A673 (cell line): ENCODE measurements around the gene EEF1A2. TPM values are rescaled to one million over a fixed set of nuclear protein-coding genes. Genes with fewer than 3 reads are reported as not detected.

Experiments used
- BruUV-seq: library from RNA; stranded (reverse); fragments of 400-500 nt; replicated peaks from 2 replicates; lab custom pipeline; 2021; lab: Mats Ljungman, UMichigan
- CTCF ChIA-PET: fragments of 300-600 bp; sonication (Branson Sonifier 250); formaldehyde crosslinking; loops from one replicate; lab custom pipeline; 2022; ENCODE audit warnings: antibody characterized with exemption; lab: Charles Lee
- POLR2A ChIA-PET: fragments of 300-600 bp; sonication (Branson Sonifier 250); formaldehyde crosslinking; loops from one replicate; lab custom pipeline; 2022; ENCODE audit warnings: antibody characterized with exemption; ENCODE audit not compliant: low non-redundant PET; lab: Charles Lee
- DNase-seq: peaks from one replicate; pipeline ENCODE4 v3.0.0-alpha.2; 2015; ENCODE audit warnings: low spot score
- H3K27ac ChIP-seq: fragments of 200-600 bp; sonication (generic); 2 replicates; pipeline ENCODE4 v1.5.1; 2016; ENCODE audit warnings: mixed run types, low read depth, mild to moderate bottlenecking, mixed read lengths, antibody characterized with exemption, low read length; ENCODE audit not compliant: poor library complexity, severe bottlenecking
- H3K27me3 ChIP-seq: fragments of 200-600 bp; sonication (generic); replicated peaks from 2 replicates; pipeline ENCODE4 v1.6.1; 2017; ENCODE audit warnings: mixed run types, low read depth, mild to moderate bottlenecking, mixed read lengths, antibody characterized with exemption, low read length; ENCODE audit not compliant: insufficient read depth, poor library complexity
- H3K36me3 ChIP-seq: fragments of 200-600 bp; sonication (generic); 2 replicates; pipeline ENCODE4 v1.6.1; 2016; ENCODE audit warnings: mixed run types, mild to moderate bottlenecking, mixed read lengths, antibody characterized with exemption, low read length; ENCODE audit not compliant: insufficient read depth, poor library complexity, severe bottlenecking
- H3K4me1 ChIP-seq: fragments of 200-600 bp; sonication (generic); 2 replicates; pipeline ENCODE4 v1.6.1; 2017; ENCODE audit warnings: mixed run types, mild to moderate bottlenecking, mixed read lengths, antibody characterized with exemption, low read length; ENCODE audit not compliant: insufficient read depth, poor library complexity, severe bottlenecking
- H3K4me3 ChIP-seq: fragments of 200-600 bp; sonication (generic); 2 replicates; pipeline ENCODE4 v1.5.1; 2016; ENCODE audit warnings: low read depth, mixed run types, mild to moderate bottlenecking, mixed read lengths, low read length; ENCODE audit not compliant: poor library complexity, severe bottlenecking
- H3K9me3 ChIP-seq: fragments of 200-600 bp; sonication (generic); 2 replicates; pipeline ENCODE4 v1.6.1; 2016; ENCODE audit warnings: mixed run types, low read depth, mild to moderate bottlenecking, mixed read lengths, antibody characterized with exemption, low read length; ENCODE audit not compliant: poor library complexity, severe bottlenecking
- EZH2 ChIP-seq: fragments of 200-600 bp; sonication (generic); IDR thresholded peaks from 2 replicates; pipeline ENCODE4 v1.6.1; 2017; ENCODE audit warnings: borderline replicate concordance, low read depth, mild to moderate bottlenecking, mixed read lengths, antibody characterized with exemption, low read length; ENCODE audit not compliant: poor library complexity, severe bottlenecking
- intact Hi-C: fragments of 100-400 bp; cut with micrococcal nuclease; formaldehyde crosslinking; loops from one replicate; pipeline ENCODE4 v1.10.0; 2022; ENCODE audit not compliant: unreplicated experiment
- total RNA-seq: library from RNA; stranded (reverse); gene quantifications from 2 replicates; pipeline ENCODE4 v1.2.3, GENCODE V29; 2021
- TF ChIP-seq, protein P1 (sequence below): fragments of 300-800, 200-600 bp; sonication (generic); conservative IDR thresholded peaks from 2 replicates; pipeline ENCODE4 v1.5.1; 2017; ENCODE audit warnings: low read depth, mild to moderate bottlenecking, antibody characterized with exemption, low read length, moderate library complexity, mixed read lengths

The EEF1A2 gene
- total RNA-seq, 1 experiment from 2014 or later: 7.5 TPM

GRCh38 chr20:63470410-63470809 lies 28.5 kb downstream of the EEF1A2 start:
- Histone ChIP-seq H3K27ac (no peak overlapping the region), H3K4me1 (peaks cover 10% of the 10 kb centered on the region), H3K4me3 (no peak overlapping the region), H3K27me3 (peaks cover 29% of the 10 kb centered on the region), H3K36me3 (no peaks in the 10 kb centered on the region), H3K9me3 (no peaks in the 10 kb centered on the region)
- TF ChIP-seq, protein P1, sequence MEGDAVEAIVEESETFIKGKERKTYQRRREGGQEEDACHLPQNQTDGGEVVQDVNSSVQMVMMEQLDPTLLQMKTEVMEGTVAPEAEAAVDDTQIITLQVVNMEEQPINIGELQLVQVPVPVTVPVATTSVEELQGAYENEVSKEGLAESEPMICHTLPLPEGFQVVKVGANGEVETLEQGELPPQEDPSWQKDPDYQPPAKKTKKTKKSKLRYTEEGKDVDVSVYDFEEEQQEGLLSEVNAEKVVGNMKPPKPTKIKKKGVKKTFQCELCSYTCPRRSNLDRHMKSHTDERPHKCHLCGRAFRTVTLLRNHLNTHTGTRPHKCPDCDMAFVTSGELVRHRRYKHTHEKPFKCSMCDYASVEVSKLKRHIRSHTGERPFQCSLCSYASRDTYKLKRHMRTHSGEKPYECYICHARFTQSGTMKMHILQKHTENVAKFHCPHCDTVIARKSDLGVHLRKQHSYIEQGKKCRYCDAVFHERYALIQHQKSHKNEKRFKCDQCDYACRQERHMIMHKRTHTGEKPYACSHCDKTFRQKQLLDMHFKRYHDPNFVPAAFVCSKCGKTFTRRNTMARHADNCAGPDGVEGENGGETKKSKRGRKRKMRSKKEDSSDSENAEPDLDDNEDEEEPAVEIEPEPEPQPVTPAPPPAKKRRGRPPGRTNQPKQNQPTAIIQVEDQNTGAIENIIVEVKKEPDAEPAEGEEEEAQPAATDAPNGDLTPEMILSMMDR: no peak
- no peak for TF ChIP-seq EZH2
- POLR2A ChIA-PET: no interaction called here
- no peak for DNase-seq
- BruUV-seq: no TSS peak
- intact Hi-C loops: no loop called here
- CTCF ChIA-PET: interaction anchor here (0.7 kb wide), 1 partner anchor 798 kb away, joined by 3 read pairs; no protein-coding TSS in a partner anchor

DNA sequence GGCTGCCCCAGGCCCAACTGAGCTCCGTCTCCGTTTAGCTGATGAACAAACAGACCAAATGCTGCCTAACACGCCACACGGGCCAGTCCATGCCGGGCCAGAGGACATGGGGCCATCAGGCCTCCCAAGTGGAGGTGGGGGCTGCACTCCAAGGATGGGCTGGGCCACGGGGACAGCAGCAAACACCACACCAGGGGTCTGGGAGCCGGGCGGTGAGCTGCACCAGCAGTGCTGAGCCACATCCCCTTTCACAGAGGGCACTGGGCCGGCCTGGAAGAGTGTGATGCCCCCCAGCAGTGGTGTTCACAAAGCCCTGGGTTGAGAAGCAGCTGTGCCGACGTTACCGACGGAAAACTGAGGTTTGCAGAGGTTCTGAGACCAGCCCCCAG lies 29.2 kb downstream of the EEF1A2 start:
- intact Hi-C loops: no loop called here
- Histone ChIP-seq H3K27ac (no peak overlapping the region), H3K4me3 (no peak overlapping the region), H3K9me3 (no peaks in the 10 kb centered on the region), H3K4me1 (peaks cover 10% of the 10 kb centered on the region), H3K36me3 (no peaks in the 10 kb centered on the region), H3K27me3 (peaks cover 22% of the 10 kb centered on the region)
- POLR2A ChIA-PET: no interaction called here
- BruUV-seq: no TSS peak
- DNase-seq: no peak
- no peak for TF ChIP-seq EZH2
- TF ChIP-seq, protein P1: no peak
- CTCF ChIA-PET: interaction anchor here (0.7 kb wide), 1 partner anchor 799 kb away, joined by 3 read pairs; no protein-coding TSS in a partner anchor

- ChIA-PET CTCF (no interaction called here), POLR2A (no interaction called here)
- no peak for TF ChIP-seq EZH2
- TF ChIP-seq, protein P1: no peak
- peaks cover 10% of the 10 kb centered on the region for H3K4me1 ChIP-seq
- no TSS peak for BruUV-seq
- H3K36me3 ChIP-seq: no peaks in the 10 kb centered on the region
- intact Hi-C loops: no loop called here
- no peak for DNase-seq
- no peaks in the 10 kb centered on the region for H3K9me3 ChIP-seq
- no peak overlapping the region for H3K27ac ChIP-seq
- no peak overlapping the region for H3K4me3 ChIP-seq
- H3K27me3 ChIP-seq: peaks cover 22% of the 10 kb centered on the region
Observed at GRCh38 chr20:63469019-63469712, 29.7 kb downstream of the EEF1A2 start.
